KOPT-K1 (cell line): ENCODE measurements around the gene STAT5B.
"Not testable (repeated sequence)": the region's sequence is repeated elsewhere in the genome, so short reads cannot be mapped to it uniquely, and the experiment has no call there.

Source experiments
- H3K27ac ChIP-seq: fragments of 200-600 bp; sonication (generic); 2 replicates; pipeline ENCODE4 v1.5.1; 2016; ENCODE audit warnings: antibody characterized with exemption, mild to moderate bottlenecking, low read depth, low read length; ENCODE audit not compliant: poor library complexity, severe bottlenecking
- H3K36me3 ChIP-seq: fragments of 200-600 bp; sonication (generic); 2 replicates; pipeline ENCODE4 v1.5.1; 2017; ENCODE audit warnings: antibody characterized with exemption, mild to moderate bottlenecking, low read length, moderate library complexity; ENCODE audit not compliant: insufficient read depth
- H3K9me3 ChIP-seq: fragments of 200-600 bp; sonication (generic); 2 replicates; pipeline ENCODE4 v1.5.1; 2017; ENCODE audit warnings: antibody characterized with exemption, low read length, mild to moderate bottlenecking; ENCODE audit not compliant: insufficient read depth, poor library complexity, severe bottlenecking

STAT5B gene

GRCh38 chr17:42311240-42312034 is 35.2 kb upstream of the STAT5B start:
- peak overlapping the region; percentile 99 for H3K27ac ChIP-seq
- peaks cover 63% of the 10 kb centered on the region for H3K36me3 ChIP-seq
- no peaks in the 10 kb centered on the region for H3K9me3 ChIP-seq

GRCh38 chr17:42310787-42311215 is 34.6 kb upstream of the STAT5B start:
- H3K27ac ChIP-seq, result peak overlapping the region; percentile 99
- H3K36me3 ChIP-seq, result peaks cover 68% of the 10 kb centered on the region

GRCh38 chr17:42309986-42310786 is 34.0 kb upstream of the STAT5B start:
- H3K36me3 ChIP-seq, result peaks cover 72% of the 10 kb centered on the region
- H3K9me3 ChIP-seq, result no peaks in the 10 kb centered on the region
- peak overlapping the region; percentile 99 for H3K27ac ChIP-seq

More at GRCh38 chr17:42310787-42311215, 34.6 kb upstream of the STAT5B start:
- H3K9me3 ChIP-seq, result no peaks in the 10 kb centered on the region

DNA sequence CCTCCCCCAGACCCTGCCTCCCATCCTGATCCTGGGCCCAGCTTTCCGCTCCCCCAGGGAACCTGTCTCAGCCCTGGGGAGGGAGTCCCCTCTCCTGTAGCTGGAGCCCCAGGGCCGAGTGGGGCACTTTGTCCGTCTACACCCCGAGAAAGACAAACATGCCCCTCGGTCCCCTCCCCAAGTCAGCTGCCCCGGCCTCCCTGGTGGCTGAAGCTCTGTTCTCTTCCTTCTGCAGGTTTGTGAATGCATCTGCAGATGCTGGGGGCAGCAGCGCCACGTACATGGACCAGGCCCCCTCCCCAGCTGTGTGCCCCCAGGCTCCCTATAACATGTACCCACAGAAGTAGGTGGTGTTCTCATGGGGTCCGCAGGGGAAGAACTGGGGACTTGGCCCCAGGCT is 33.0 kb upstream of the STAT5B start:
- Histone ChIP-seq H3K9me3 (no peaks in the 10 kb centered on the region), H3K36me3 (peaks cover 79% of the 10 kb centered on the region), H3K27ac (peak overlapping the region; percentile 99)

DNA sequence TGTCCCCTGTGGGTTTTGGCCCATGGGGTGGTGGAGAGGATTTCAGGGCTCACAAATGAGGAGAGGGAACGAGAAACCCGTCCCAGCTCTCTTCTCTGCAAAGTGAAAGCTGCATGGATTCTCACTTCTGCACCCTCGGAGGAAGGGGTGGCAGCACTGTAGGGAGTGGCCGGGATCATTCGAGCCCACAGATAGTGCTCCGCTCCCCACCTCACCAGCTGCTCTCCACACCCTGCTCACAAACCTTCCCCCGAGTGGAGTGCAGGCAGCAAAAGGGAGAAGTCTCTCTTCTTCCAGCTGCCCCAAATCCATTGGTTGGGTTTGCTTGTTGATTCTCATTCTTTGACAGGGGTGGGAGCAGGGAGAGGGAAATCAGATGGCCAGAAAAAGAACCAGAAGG is 32.3 kb upstream of the STAT5B start:
- Histone ChIP-seq H3K36me3 (peaks cover 79% of the 10 kb centered on the region), H3K27ac (peak overlapping the region; percentile 99), H3K9me3 (no peaks in the 10 kb centered on the region)

DNA sequence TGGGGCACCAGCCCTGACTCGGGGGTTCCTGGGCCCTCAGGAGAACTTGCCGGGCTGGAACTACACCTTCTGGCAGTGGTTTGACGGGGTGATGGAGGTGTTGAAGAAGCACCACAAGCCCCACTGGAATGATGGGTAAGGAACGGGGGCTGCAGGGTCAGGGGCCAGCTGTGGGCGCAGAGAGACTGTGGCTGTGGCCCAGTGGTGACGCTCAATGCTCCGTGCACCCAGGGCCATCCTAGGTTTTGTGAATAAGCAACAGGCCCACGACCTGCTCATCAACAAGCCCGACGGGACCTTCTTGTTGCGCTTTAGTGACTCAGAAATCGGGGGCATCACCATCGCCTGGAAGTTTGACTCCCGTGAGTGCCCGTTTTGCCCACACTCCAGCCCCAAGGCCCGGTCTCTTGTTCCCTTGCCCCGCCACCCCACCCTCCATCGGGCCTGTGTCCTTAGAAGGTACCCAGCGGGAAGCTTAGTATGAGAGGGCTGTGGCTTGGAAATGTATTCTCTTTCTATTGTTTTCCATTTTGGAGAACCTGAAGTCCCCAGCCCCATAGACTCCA is 31.3 kb upstream of the STAT5B start:
- H3K27ac ChIP-seq, result peak overlapping the region; percentile 99
- peaks cover 89% of the 10 kb centered on the region for H3K36me3 ChIP-seq
- H3K9me3 ChIP-seq, result no peaks in the 10 kb centered on the region

GRCh38 chr17:42306385-42306667 is 30.1 kb upstream of the STAT5B start:
- H3K36me3 ChIP-seq, result peaks cover 99% of the 10 kb centered on the region
- peak overlapping the region; percentile 99 for H3K27ac ChIP-seq
- H3K9me3 ChIP-seq, result no peaks in the 10 kb centered on the region

- Histone ChIP-seq H3K36me3 (peaks cover 99% of the 10 kb centered on the region), H3K9me3 (no peaks in the 10 kb centered on the region), H3K27ac (peak overlapping the region; percentile 99)
These were observed 29.6 kb upstream of the STAT5B start for GRCh38 chr17:42305543-42306384.

DNA sequence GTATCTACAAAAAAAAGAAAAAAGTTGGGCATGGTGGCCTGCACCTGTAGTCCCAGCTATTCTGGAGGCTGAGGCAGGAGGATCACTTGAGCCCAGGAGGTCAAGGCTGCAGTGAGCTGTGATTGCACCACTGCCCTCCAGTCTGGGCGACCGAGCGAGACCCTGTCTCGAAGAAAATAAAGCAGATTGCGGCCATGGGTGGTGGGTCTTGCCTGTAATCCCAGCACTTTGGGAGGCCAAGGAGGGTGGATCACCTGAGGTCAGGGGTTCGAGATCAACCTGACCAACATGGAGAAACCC is 28.8 kb upstream of the STAT5B start:
- peak overlapping the region; percentile 21 for H3K27ac ChIP-seq
- peaks cover 93% of the 10 kb centered on the region for H3K36me3 ChIP-seq
- not testable (repeated sequence) for H3K9me3 ChIP-seq

- no peaks in the 10 kb centered on the region for H3K9me3 ChIP-seq
- H3K27ac ChIP-seq, result peak overlapping the region; percentile 21
- peaks cover 90% of the 10 kb centered on the region for H3K36me3 ChIP-seq
These were observed 28.2 kb upstream of the STAT5B start for GRCh38 chr17:42304187-42305030.

GRCh38 chr17:42303694-42304093 is 27.5 kb upstream of the STAT5B start:
- Histone ChIP-seq H3K27ac (peak overlapping the region; percentile 16), H3K9me3 (no peaks in the 10 kb centered on the region), H3K36me3 (peaks cover 90% of the 10 kb centered on the region)

DNA sequence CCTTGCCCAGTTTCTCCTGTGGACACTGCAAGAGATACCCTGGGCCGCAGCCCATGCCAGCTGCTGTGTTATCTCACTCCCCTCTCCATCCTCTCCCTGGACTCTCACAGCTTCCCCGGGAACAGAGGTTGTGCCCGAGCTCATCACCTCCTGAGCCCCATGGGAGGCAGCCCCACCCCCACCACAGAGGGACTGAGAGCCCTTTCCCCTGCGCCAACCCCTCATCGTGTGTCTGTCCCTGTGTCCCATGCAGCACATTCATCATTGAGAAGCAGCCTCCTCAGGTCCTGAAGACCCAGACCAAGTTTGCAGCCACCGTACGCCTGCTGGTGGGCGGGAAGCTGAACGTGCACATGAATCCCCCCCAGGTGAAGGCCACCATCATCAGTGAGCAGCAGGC is 24.8 kb upstream of the STAT5B start:
- Histone ChIP-seq H3K36me3 (peaks cover 90% of the 10 kb centered on the region), H3K27ac (no peak overlapping the region), H3K9me3 (no peaks in the 10 kb centered on the region)

- not testable (repeated sequence) for H3K9me3 ChIP-seq, H3K27ac ChIP-seq
- peaks cover 92% of the 10 kb centered on the region for H3K36me3 ChIP-seq
These were observed 23.7 kb upstream of the STAT5B start for GRCh38 chr17:42299913-42300312.

DNA sequence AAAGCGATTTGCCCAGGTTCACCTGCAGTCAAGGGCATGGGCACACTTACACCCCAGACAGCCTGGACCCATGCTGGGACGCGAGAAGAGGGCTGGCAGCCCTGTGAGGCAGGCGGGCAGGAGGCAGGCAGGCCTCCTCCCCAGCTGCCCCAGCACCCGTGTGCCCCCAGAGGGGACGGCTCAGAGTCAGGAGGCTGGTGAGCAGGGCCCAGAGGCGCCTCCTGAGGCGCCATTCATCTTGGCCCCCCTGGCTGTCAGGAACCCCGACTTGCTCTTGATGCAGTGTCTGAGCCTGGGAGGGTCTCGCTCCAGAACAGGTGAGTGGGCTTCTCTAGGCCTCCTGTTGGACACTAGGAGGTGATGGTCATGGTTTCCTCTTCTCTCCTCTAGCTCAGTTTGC is 23.2 kb upstream of the STAT5B start:
- not testable (repeated sequence) for H3K9me3 ChIP-seq, H3K27ac ChIP-seq
- H3K36me3 ChIP-seq, result peaks cover 92% of the 10 kb centered on the region
